Stimulated activated CD4-positive, alpha-beta T cell treated with anti-CD3 and anti-CD28 coated beads, Interleukin-15, amount 100 ng/mL, for 24 hours (primary cell): ENCODE results near the gene PER3.

ENCODE experiments used
- DNase-seq: peaks from one replicate; pipeline ENCODE4 v3.0.0-alpha.2; 2020

PER3 gene

DNA sequence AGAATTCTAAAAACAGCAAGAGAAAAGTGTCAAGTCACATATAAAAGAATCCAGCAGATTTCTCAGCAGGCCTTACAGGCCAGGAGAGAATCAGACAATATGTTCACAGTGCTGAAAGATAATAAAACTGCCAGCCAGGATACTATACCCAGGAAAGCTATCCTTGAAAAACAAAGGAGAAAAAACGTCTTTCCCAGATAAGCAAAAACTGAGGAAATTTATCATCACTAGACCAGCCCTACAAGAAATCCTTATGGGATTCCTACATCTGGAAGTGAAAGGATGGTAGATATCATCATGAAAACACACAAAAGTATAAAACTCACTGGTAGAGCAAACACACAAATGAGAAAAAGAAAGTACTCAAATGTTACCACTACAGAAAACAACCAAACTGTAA, 93.9 kb downstream of the PER3 start:
- no peak for DNase-seq

DNA sequence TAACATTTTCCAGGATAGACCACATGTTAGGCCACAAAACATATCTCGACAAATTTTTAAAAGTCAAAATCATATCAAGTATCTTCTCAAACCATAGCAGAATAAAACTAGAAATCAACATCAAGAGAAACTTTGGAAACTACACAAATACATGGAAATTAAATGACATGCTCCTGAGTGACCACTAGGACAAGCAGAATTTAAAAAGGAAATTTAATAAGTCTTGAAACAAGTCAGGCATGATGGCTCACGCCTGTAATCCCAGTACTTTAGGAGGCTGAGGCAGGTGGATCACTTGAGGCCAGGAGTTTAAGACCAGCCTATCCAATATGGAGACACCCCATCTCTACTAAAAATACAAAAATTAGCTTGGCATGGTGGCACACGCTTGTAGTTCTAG, 95.1 kb downstream of the PER3 start:
- no peak for DNase-seq

DNA sequence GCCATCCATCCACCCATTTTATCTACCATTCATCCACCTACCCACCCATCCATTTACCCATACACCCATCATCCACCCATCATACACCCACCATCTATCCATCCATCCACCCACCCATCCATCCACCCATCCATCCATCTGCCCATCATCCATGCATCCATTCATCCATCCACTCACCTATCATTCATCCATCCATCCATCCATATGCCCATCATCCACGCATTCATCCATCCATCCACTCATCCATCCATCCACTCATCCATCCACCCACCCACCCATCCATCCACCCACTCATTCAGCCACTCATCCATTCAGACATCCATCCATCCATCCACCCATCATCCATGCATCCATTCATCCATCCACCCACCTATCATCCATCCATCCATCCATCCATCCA, 100.7 kb downstream of the PER3 start:
- DNase-seq = no peak

DNA sequence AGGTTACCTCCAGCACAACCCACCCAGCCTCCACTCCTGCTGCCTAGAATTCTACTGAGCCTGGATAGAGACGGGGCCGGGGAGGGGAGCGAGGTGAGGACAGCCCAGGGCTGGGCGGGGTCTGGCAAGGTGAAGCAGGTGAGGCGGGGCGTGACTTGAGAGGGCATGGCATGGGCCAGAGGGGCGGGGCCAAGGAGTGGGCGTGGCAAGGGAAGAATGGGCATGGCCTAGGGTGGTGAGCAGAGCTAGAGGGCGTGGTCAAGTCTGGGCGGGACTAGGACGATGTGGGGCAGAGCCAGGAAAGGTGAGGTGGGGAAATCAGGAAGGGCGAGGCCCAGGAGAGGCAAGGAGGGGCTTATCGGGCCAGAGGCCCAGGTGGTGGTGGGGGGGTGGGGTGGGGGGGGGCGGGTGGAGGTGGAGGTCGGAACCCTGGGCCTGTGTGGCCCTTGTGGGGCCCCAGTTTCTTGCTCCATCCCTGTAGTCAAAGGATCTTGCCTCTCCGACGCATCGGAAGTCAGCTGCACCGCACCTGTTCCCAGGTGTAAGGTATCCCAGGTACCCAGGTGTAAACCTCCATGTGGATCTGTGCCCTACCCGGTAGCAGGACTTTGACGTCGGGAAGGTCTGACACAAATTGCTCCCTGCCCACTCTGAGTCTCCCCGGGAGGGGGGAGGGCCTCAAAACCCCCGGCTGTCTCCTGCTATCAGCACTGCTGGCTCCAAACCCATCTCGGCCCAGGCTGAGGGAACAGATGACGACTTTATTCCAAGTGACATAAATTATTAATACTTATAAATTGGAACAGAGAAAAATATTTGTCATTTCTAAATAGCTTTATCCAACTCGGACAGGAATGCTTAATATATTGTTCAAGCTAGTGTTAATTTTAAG, 101.7 kb downstream of the PER3 start:
- peak; percentile 55 for DNase-seq

DNA sequence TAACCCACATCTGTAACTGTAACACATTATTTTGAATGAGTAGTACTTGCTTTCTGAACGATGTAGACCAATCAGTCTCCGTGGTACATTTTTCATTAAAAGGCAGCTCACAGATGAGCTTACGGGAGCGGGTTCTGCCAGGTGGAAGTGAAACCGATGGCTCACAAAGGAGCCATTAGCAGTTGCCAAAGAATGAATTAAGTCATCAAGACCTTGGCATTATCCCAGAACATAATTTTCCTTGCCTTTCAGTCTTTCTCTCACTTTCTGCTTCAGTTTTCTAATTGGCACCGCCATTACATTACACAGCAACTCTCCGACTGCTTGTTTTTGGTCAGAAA, 102.3 kb downstream of the PER3 start:
- DNase-seq = no peak

DNA sequence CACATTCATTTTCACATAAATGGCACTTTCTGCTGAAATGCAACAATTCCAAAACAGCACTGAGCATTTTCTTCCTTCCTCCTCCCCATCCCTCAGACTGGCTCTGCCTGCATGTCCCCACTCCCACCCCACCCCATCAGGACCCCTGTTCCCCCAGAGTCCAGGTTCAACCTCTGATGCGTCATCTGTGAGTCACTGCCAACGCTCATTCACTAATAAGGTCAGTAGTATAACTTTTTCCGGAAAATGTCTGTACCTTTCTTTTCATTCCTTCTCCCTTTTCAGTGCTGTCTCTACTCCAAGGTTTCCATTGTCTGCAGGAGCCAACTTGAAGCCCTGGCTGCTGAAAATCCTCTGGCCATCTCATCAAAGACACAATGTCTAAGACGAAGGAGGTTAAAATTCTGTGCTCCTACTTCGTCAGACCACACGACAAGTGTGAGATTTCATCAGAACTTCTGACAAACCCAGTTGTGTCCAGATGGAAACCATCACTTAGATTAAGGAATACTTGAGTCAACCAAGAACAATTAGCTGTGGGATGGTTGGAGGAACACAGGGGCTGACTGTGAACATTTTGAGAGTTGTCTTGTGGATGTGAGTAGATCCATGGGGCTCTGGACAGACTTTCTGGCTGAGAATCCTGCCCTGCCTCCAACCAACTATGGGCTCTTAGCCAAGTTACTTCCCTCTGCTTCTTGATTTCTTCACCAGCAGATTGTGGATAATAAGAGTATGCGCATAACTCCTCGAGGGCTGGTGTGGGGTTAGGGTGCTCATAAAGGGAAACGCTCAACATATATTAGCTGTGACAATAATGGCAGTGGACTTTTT, 104.4 kb downstream of the PER3 start:
- DNase-seq = no peak

DNA sequence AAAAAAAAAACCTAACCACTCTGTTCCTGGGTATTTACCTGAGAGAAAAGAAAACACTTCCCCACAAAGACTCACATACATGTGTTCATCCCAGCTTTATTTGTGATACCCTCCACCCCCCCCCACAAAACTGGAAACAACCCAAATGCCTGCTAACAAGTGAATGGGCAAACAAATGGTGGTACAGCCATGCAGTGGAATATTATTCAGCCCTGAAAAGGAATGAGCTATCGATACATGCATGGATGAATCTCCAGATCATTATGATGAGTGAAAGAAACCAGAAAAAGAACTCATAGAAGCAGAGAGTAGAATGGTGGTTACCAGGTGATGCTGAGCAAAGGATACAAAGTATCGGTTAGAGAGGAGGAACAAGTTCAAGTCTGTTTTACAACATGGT, 106.8 kb downstream of the PER3 start:
- no peak for DNase-seq

DNA sequence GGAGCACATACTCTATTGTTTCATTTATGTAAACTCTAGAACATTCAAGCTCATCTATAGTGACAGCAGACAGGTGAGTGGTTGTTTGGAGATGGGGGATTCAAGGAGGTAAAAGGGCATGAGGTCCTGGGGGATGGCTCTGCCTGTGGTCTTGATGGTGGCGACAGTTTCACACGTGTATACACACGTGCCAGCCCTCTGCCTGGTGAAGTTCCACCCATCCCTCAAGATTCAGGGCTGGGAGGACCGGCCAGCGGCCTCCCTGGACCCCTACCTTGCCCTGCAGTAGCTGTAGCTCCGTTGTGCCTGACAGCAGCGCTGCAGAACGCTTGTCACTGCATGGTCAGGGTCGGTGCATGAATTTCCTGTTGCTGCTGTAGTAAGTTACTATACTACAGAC, 107.7 kb downstream of the PER3 start:
- no peak for DNase-seq

DNA sequence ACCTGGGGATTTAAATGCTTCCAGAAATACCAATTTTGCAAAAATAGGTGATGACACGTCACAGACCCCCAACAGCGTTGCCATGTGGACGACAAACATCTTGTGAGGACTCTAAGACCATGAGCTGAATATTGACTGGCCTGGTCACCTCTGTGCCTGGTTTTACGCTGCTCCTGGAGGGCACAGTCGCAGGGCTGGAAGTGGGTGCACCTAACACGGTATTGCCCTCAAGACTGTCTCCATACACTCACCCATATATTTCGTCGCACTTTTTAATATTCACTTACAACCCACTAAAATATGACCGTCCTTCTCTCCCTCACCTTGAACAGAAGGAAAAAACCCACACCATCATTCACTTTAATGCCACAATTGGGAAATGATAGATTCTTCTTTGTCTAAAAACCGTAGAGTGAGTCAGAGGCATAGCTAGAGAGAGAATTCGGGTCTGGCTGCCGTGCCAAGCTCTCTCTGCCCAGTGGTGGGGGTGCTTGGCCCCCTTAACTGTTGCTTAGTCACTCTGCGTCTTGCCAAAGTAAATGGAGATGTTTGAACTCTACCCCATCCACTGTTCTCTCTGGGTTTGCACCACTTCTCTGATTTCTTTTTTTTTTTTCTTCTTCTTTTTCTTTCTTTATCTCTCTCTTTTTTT, 109.6 kb downstream of the PER3 start:
- no peak for DNase-seq
